H9 (cell line): ENCODE data around the gene USP49. TPM values are rescaled to one million over a fixed set of nuclear protein-coding genes. Genes with fewer than 3 reads are reported as not detected.
A peak's percentile ranks its signal among the peaks of the same experiment; 100 is the strongest.

Source experiments
- DNase-seq: peaks from one replicate; pipeline ENCODE4 v3.0.0-alpha.2; 2017
- H2AFZ ChIP-seq: one replicate; pipeline ENCODE4 v1.6.1; 2013; ENCODE audit warnings: mild to moderate bottlenecking, low read length, control low read depth, moderate library complexity
- H2AK5ac ChIP-seq: 2 replicates; pipeline ENCODE4 v1.6.1; 2013; ENCODE audit warnings: low read length, control low read depth, mixed read lengths; ENCODE audit not compliant: insufficient read length
- H2BK120ac ChIP-seq: one replicate; pipeline ENCODE4 v1.6.1; 2013; ENCODE audit warnings: low read depth, mild to moderate bottlenecking, low read length, control low read depth, inconsistent platforms; ENCODE audit not compliant: poor library complexity, severe bottlenecking
- H2BK12ac ChIP-seq: 2 replicates; pipeline ENCODE4 v1.6.1; 2013; ENCODE audit warnings: low read length, control low read depth, mixed read lengths, low read depth; ENCODE audit not compliant: insufficient read length
- H2BK15ac ChIP-seq: 2 replicates; pipeline ENCODE4 v1.6.1; 2013; ENCODE audit warnings: low read depth, low read length, control low read depth
- H2BK20ac ChIP-seq: one replicate; pipeline ENCODE4 v1.6.1; 2013; ENCODE audit warnings: low read depth, mild to moderate bottlenecking, low read length, control low read depth, inconsistent platforms; ENCODE audit not compliant: poor library complexity, severe bottlenecking
- H2BK5ac ChIP-seq: 2 replicates; pipeline ENCODE4 v1.6.1; 2013; ENCODE audit warnings: low read length, control low read depth, mixed read lengths; ENCODE audit not compliant: insufficient read length
- H3K14ac ChIP-seq: 2 replicates; pipeline ENCODE4 v1.6.1; 2013; ENCODE audit warnings: low read length, control low read depth; ENCODE audit not compliant: insufficient read depth
- H3K18ac ChIP-seq: 2 replicates; pipeline ENCODE4 v1.6.1; 2013; ENCODE audit warnings: low read depth, mild to moderate bottlenecking, mixed read lengths, low read length, control low read depth; ENCODE audit not compliant: insufficient read length
- H3K23ac ChIP-seq: 2 replicates; pipeline ENCODE4 v1.6.1; 2013; ENCODE audit warnings: low read length, control low read depth, mixed read lengths, low read depth; ENCODE audit not compliant: insufficient read length
- H3K23me2 ChIP-seq: 2 replicates; pipeline ENCODE4 v1.6.1; 2013; ENCODE audit warnings: low read depth, mild to moderate bottlenecking, mixed read lengths, low read length, control low read depth; ENCODE audit not compliant: insufficient read length, poor library complexity, severe bottlenecking
- H3K27ac ChIP-seq: 2 replicates; pipeline ENCODE4 v1.5.1; 2013; ENCODE audit warnings: low read length, control low read depth, mixed read lengths, low read depth; ENCODE audit not compliant: insufficient read length
- H3K27me3 ChIP-seq: 2 replicates; pipeline ENCODE4 v1.6.1; 2013; ENCODE audit warnings: low read length, control low read depth, inconsistent platforms; ENCODE audit not compliant: insufficient read depth
- H3K4ac ChIP-seq: 2 replicates; pipeline ENCODE4 v1.6.1; 2013; ENCODE audit warnings: low read depth, mild to moderate bottlenecking, control low read depth, inconsistent platforms, low read length, moderate library complexity
- H3K4me1 ChIP-seq: 2 replicates; pipeline ENCODE4 v1.6.1; 2013; ENCODE audit warnings: low read length, control low read depth, inconsistent platforms; ENCODE audit not compliant: insufficient read depth
- H3K4me2 ChIP-seq: 2 replicates; pipeline ENCODE4 v1.6.1; 2013; ENCODE audit warnings: low read length, control low read depth, mixed read lengths; ENCODE audit not compliant: insufficient read length, insufficient read depth
- H3K56ac ChIP-seq: 2 replicates; pipeline ENCODE4 v1.6.1; 2013; ENCODE audit warnings: low read depth, mild to moderate bottlenecking, mixed read lengths, low read length, control low read depth; ENCODE audit not compliant: insufficient read length
- H3K79me1 ChIP-seq: 2 replicates; pipeline ENCODE4 v1.6.1; 2013; ENCODE audit warnings: low read depth, mild to moderate bottlenecking, moderate library complexity, low read length, control low read depth, inconsistent platforms; ENCODE audit not compliant: insufficient read depth, poor library complexity, severe bottlenecking
- H3K79me2 ChIP-seq: 2 replicates; pipeline ENCODE4 v1.6.1; 2013; ENCODE audit warnings: low read length, control low read depth, inconsistent platforms; ENCODE audit not compliant: insufficient read depth
- H3K9ac ChIP-seq: 2 replicates; pipeline ENCODE4 v1.6.1; 2013; ENCODE audit warnings: low read length, control low read depth, mixed read lengths; ENCODE audit not compliant: insufficient read length; ENCODE audit errors: extremely low read depth
- H3K9me3 ChIP-seq: one replicate; pipeline ENCODE4 v1.6.1; 2013; ENCODE audit warnings: low read depth, low read length, inconsistent platforms; ENCODE audit not compliant: control insufficient read depth
- H3T11ph ChIP-seq: one replicate; pipeline ENCODE4 v1.6.1; 2013; ENCODE audit warnings: mild to moderate bottlenecking, low read length, control low read depth, inconsistent platforms
- H4K20me1 ChIP-seq: one replicate; pipeline ENCODE4 v1.6.1; 2013; ENCODE audit not compliant: control insufficient read depth, insufficient read length, insufficient read depth
- H4K5ac ChIP-seq: 2 replicates; pipeline ENCODE4 v1.6.1; 2013; ENCODE audit warnings: low read depth, mild to moderate bottlenecking, mixed read lengths, low read length, control low read depth; ENCODE audit not compliant: insufficient read length
- H4K8ac ChIP-seq: replicated peaks from 2 replicates; pipeline ENCODE4 v1.6.1; 2013; ENCODE audit warnings: low read length, control low read depth, mixed read lengths, low read depth; ENCODE audit not compliant: insufficient read length
- H4K91ac ChIP-seq: 2 replicates; pipeline ENCODE4 v1.6.1; 2013; ENCODE audit warnings: low read depth, mild to moderate bottlenecking, moderate library complexity, mixed read lengths, low read length, control low read depth; ENCODE audit not compliant: insufficient read length
- H3K27ac Mint-ChIP-seq, 3 experiments: 2 replicates in 2 of 3; 3 replicates in 1 of 3; pipeline ENCODE4 v1.8.0; 2020 to 2021; ENCODE audit warnings: mixed read lengths in 3 of 3, mild to moderate bottlenecking in 1 of 3, moderate library complexity in 1 of 3
- H3K27me3 Mint-ChIP-seq: 2 replicates; pipeline ENCODE4 v1.8.0; 2021; ENCODE audit warnings: low read depth, mild to moderate bottlenecking, moderate library complexity, mixed read lengths
- H3K36me3 Mint-ChIP-seq, 3 experiments: 2 replicates in 2 of 3; 3 replicates in 1 of 3; pipeline ENCODE4 v1.8.0; 2020 to 2021; ENCODE audit warnings: low read depth in 3 of 3, mixed read lengths in 3 of 3; ENCODE audit not compliant: insufficient read depth in 1 of 3
- H3K4me1 Mint-ChIP-seq, 2 experiments: 2 replicates each; pipeline ENCODE4 v1.8.0; 2020; ENCODE audit warnings: mixed read lengths in 2 of 2
- H3K4me3 Mint-ChIP-seq, 2 experiments: 2 replicates in 1 of 2; 3 replicates in 1 of 2; pipeline ENCODE4 v1.8.0; 2020 to 2021; ENCODE audit warnings: mild to moderate bottlenecking in 2 of 2, mixed read lengths in 2 of 2, moderate library complexity in 1 of 2
- H3K9me3 Mint-ChIP-seq, 2 experiments: 2 replicates in 1 of 2; 3 replicates in 1 of 2; pipeline ENCODE4 v1.8.0; 2020; ENCODE audit warnings: mild to moderate bottlenecking in 2 of 2, mixed read lengths in 2 of 2, moderate library complexity in 1 of 2
- WGBS: extraction: QIAGEN DNeasy Blood & Tissue Kit; methylation state at CpG from one replicate; pipeline ENCODE4 v1.1.7; 2013; ENCODE audit warnings: missing lambda C conversion rate, low lambda C conversion rate, mixed read lengths; ENCODE audit not compliant: insufficient read length; ENCODE audit errors: extremely low coverage; 5-methylcytosine and 5-hydroxymethylcytosine counted together
- total RNA-seq: library from RNA; stranded (reverse); gene quantifications from 2 replicates; pipeline ENCODE4 v1.2.1, GENCODE V29; 2021
- TF ChIP-seq, protein P1 (sequence below): fragments of 200-600 bp; sonication (generic); conservative IDR thresholded peaks from 3 replicates; pipeline ENCODE4 v1.8.0; 2021; ENCODE audit warnings: antibody characterized with exemption, mild to moderate bottlenecking

The USP49 gene
- total RNA-seq, 1 experiment from 2014 or later, result 19.0 TPM

DNA sequence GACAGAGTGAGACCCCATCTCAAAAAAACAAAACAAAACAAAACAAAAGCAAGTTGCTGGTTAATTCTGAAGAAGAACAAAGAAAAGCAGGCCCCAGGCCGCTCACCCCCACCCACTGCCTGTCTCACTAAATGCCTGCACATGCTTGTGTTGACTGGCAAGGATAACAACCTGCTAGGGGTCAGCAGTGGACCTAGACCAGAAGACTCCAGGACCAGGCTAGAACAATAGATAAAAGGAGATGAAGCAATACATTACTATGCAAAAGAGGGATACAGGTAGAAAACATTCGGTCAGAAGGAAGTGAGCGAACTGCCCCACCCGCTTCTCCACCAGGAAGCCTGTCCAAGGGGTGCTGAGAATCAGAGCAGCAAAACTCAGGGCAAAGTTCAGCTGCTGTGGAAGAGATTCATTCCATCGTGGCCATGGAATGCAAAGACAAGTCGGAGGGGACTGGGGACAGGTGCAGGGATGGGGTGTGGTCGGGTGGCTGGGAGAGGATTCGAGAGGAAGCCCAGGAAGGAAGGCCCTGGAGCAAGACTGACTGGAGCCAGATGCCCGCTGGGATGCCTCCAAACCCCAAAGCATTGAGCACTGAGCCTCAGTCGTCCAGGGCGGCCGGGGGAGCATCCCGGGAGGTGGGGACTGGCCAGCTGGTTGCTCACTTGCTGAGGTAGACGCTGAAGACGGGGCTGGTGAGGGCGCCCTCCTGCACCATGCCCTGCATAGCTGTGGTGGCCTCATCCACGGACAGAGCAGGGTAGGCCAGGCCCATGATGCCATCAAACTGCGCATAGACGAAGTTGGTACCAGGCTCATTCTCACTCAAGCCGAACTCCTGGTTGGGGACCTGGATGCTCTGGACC lies 153.3 kb downstream of the USP49 start:
- no peak overlapping the region for H3K4me2 ChIP-seq
- peaks cover 10% of the 10 kb centered on the region; the same call in 1 of the 2 replicates for H3K27me3 Mint-ChIP-seq
- no peak overlapping the region for H2BK5ac ChIP-seq
- no peaks in the 10 kb centered on the region for H3K9me3 ChIP-seq
- H3K27ac ChIP-seq, result no peak overlapping the region
- H2AFZ ChIP-seq, result no peak overlapping the region
- no peak overlapping the region for H2AK5ac ChIP-seq
- H3K9me3 Mint-ChIP-seq, result no peaks in the 10 kb centered on the region
- no peaks in the 10 kb centered on the region for H3K4me1 ChIP-seq
- H2BK20ac ChIP-seq, result no peak overlapping the region
- TF ChIP-seq, protein P1, sequence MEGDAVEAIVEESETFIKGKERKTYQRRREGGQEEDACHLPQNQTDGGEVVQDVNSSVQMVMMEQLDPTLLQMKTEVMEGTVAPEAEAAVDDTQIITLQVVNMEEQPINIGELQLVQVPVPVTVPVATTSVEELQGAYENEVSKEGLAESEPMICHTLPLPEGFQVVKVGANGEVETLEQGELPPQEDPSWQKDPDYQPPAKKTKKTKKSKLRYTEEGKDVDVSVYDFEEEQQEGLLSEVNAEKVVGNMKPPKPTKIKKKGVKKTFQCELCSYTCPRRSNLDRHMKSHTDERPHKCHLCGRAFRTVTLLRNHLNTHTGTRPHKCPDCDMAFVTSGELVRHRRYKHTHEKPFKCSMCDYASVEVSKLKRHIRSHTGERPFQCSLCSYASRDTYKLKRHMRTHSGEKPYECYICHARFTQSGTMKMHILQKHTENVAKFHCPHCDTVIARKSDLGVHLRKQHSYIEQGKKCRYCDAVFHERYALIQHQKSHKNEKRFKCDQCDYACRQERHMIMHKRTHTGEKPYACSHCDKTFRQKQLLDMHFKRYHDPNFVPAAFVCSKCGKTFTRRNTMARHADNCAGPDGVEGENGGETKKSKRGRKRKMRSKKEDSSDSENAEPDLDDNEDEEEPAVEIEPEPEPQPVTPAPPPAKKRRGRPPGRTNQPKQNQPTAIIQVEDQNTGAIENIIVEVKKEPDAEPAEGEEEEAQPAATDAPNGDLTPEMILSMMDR, result no peak
- H3K79me1 ChIP-seq, result no peaks in the 10 kb centered on the region
- H3K23ac ChIP-seq, result no peak overlapping the region
- no peak overlapping the region for H4K91ac ChIP-seq
- H3K4ac ChIP-seq, result no peak overlapping the region
- no peak overlapping the region for H2BK120ac ChIP-seq
- no peak overlapping the region for H3T11ph ChIP-seq
- no peaks in the 10 kb centered on the region for H3K27me3 ChIP-seq
- H4K8ac ChIP-seq, result no peak overlapping the region
- H3K14ac ChIP-seq, result peak overlapping the region; percentile 8; the same call in 1 of the 2 replicates
- H3K36me3 Mint-ChIP-seq, result no peaks in the 10 kb centered on the region; a peak in 1 of 7 replicates
- no peak overlapping the region for H3K56ac ChIP-seq
- no peaks in the 10 kb centered on the region for H3K79me2 ChIP-seq
- H3K27ac Mint-ChIP-seq, result no peak overlapping the region
- H2BK15ac ChIP-seq, result no peak overlapping the region
- H2BK12ac ChIP-seq, result no peak overlapping the region
- no CpG with 5 or more reads among the region's 20 CpGs for WGBS
- H3K4me1 Mint-ChIP-seq, result peaks cover 5 to 9% of the 10 kb centered on the region in 2 experiments
- no peaks in the 10 kb centered on the region for H4K20me1 ChIP-seq
- no peak for DNase-seq
- no peak overlapping the region for H4K5ac ChIP-seq
- H3K4me3 Mint-ChIP-seq, result no peak overlapping the region
- no peaks in the 10 kb centered on the region for H3K23me2 ChIP-seq
- no peak overlapping the region for H3K18ac ChIP-seq
- no peak overlapping the region for H3K9ac ChIP-seq
